RPMI7951 (cell line): ENCODE measurements around the gene NDUFA11. TPM values are rescaled to one million over a fixed set of nuclear protein-coding genes. Genes with fewer than 3 reads are reported as not detected.

Experiments
- DNase-seq: peaks from one replicate; pipeline ENCODE4 v3.0.0-alpha.2; 2012; ENCODE audit warnings: low read depth
- total RNA-seq: library from RNA; depleted of rRNA; stranded (reverse); fragments of >200 nt; shearing (Covaris generic); gene quantifications from 2 replicates; pipeline ENCODE4 v1.2.3, GENCODE V29; 2014

NDUFA11 gene
- total RNA-seq, 1 experiment from 2014 or later, result 521 TPM

GRCh38 chr19:5932609-5933262 lies 29.1 kb upstream of the NDUFA11 start:
- DNase-seq, result no peak

- no peak for DNase-seq
These were observed 28.6 kb upstream of the NDUFA11 start for GRCh38 chr19:5932146-5932545.

- DNase-seq, result no peak
These were observed 27.7 kb upstream of the NDUFA11 start for GRCh38 chr19:5931251-5931650.

GRCh38 chr19:5929625-5930024 lies 26.0 kb upstream of the NDUFA11 start:
- DNase-seq, result no peak

GRCh38 chr19:5929179-5929578 lies 25.6 kb upstream of the NDUFA11 start:
- DNase-seq, result no peak

GRCh38 chr19:5927441-5927821 lies 23.8 kb upstream of the NDUFA11 start:
- no peak for DNase-seq

- DNase-seq, result no peak
These were observed 23.3 kb upstream of the NDUFA11 start for GRCh38 chr19:5926641-5927440.

- DNase-seq, result no peak
These were observed 22.3 kb upstream of the NDUFA11 start for GRCh38 chr19:5925830-5926427.

- DNase-seq, result no peak
These were observed 19.8 kb upstream of the NDUFA11 start for GRCh38 chr19:5923356-5923755.

GRCh38 chr19:5922161-5922545 lies 18.6 kb upstream of the NDUFA11 start:
- no peak for DNase-seq

GRCh38 chr19:5921516-5922160 lies 18.0 kb upstream of the NDUFA11 start:
- no peak for DNase-seq

GRCh38 chr19:5918463-5919079 lies 15.0 kb upstream of the NDUFA11 start:
- DNase-seq, result no peak

GRCh38 chr19:5917431-5918107 lies 14.0 kb upstream of the NDUFA11 start:
- DNase-seq, result no peak

- DNase-seq, result no peak
These were observed 12.7 kb upstream of the NDUFA11 start for GRCh38 chr19:5916181-5916708.

GRCh38 chr19:5915782-5916165 lies 12.2 kb upstream of the NDUFA11 start:
- no peak for DNase-seq

GRCh38 chr19:5914946-5915781 lies 11.6 kb upstream of the NDUFA11 start:
- DNase-seq, result no peak

- DNase-seq, result no peak
These were observed 10.8 kb upstream of the NDUFA11 start for GRCh38 chr19:5914358-5914774.

- DNase-seq, result peak; percentile 77
These were observed 10.3 kb upstream of the NDUFA11 start, which contains the start of gene CAPS for GRCh38 chr19:5913739-5914357. Gene CAPS (plus strand): TSS chr19:5914254. CDS start chr19:5914407, 153 bp downstream.

GRCh38 chr19:5911366-5911765 lies 7.8 kb upstream of the NDUFA11 start:
- DNase-seq, result no peak

- DNase-seq, result no peak
These were observed 7.0 kb upstream of the NDUFA11 start for GRCh38 chr19:5910638-5910907.
